Islet of Langerhans (tissue), 1 donor: ENCODE data around the gene PTGDR2.

ENCODE experiments used
- FAIRE-seq: peaks from one replicate; lab custom pipeline; 2011; peaks lifted over from hg19 to GRCh38; lab: Jason Lieb, UNC

Gene PTGDR2

GRCh38 chr11:60855726-60856633 is at the start of gene PTGDR2:
PTGDR2 (minus strand) TSS chr11:60855950; CDS start chr11:60853722, 2,228 bp downstream.
- no peak for FAIRE-seq

- no peak for FAIRE-seq
These were observed 49.3 kb upstream of the PTGDR2 start for GRCh38 chr11:60905047-60905446.

GRCh38 chr11:60902625-60903024 is 46.9 kb upstream of the PTGDR2 start:
- FAIRE-seq = no peak

GRCh38 chr11:60900673-60901404 is 45.1 kb upstream of the PTGDR2 start:
- FAIRE-seq = no peak

GRCh38 chr11:60899977-60900376 is 44.2 kb upstream of the PTGDR2 start:
- no peak for FAIRE-seq

GRCh38 chr11:60899046-60899936 is 43.5 kb upstream of the PTGDR2 start:
- FAIRE-seq = peak; percentile 53

GRCh38 chr11:60897496-60897895 is 41.7 kb upstream of the PTGDR2 start:
- no peak for FAIRE-seq

GRCh38 chr11:60895687-60896086 is 39.9 kb upstream of the PTGDR2 start:
- FAIRE-seq = no peak

GRCh38 chr11:60891103-60891741 is 35.5 kb upstream of the PTGDR2 start:
- FAIRE-seq = no peak

- no peak for FAIRE-seq
These were observed 34.9 kb upstream of the PTGDR2 start for GRCh38 chr11:60890696-60891095.

GRCh38 chr11:60889869-60890311 is 34.1 kb upstream of the PTGDR2 start:
- FAIRE-seq = no peak

- no peak for FAIRE-seq
These were observed 31.8 kb upstream of the PTGDR2 start for GRCh38 chr11:60887556-60887955.

- FAIRE-seq = no peak
These were observed 25.0 kb upstream of the PTGDR2 start for GRCh38 chr11:60880643-60881282.

- FAIRE-seq = no peak
These were observed 24.3 kb upstream of the PTGDR2 start for GRCh38 chr11:60879971-60880588.

GRCh38 chr11:60879104-60879503 is 23.4 kb upstream of the PTGDR2 start:
- FAIRE-seq = no peak

- peak; percentile 45 for FAIRE-seq
These were observed 22.7 kb upstream of the PTGDR2 start for GRCh38 chr11:60878245-60879101.

GRCh38 chr11:60876168-60876485 is 20.4 kb upstream of the PTGDR2 start:
- no peak for FAIRE-seq

GRCh38 chr11:60875366-60876167 is 19.8 kb upstream of the PTGDR2 start:
- no peak for FAIRE-seq
